GM18505 (cell line): ENCODE results near the gene NKX2-4.
"Not testable (repeated sequence)": the region's sequence is repeated elsewhere in the genome, so short reads cannot be mapped to it uniquely, and the experiment has no call there.

Source experiments
- ATAC-seq: cut with Tn5 transposase; IDR thresholded peaks from one replicate; pipeline ENCODE4 v1.9.1; 2021; ENCODE audit not compliant: unreplicated experiment
- POLR2A ChIP-seq: IDR thresholded peaks from 4 replicates; pipeline ENCODE4 v1.6.1; 2011; ENCODE audit warnings: borderline replicate concordance; ENCODE audit not compliant: insufficient read depth, insufficient read length; ENCODE audit errors: extremely low read depth

Gene NKX2-4

DNA sequence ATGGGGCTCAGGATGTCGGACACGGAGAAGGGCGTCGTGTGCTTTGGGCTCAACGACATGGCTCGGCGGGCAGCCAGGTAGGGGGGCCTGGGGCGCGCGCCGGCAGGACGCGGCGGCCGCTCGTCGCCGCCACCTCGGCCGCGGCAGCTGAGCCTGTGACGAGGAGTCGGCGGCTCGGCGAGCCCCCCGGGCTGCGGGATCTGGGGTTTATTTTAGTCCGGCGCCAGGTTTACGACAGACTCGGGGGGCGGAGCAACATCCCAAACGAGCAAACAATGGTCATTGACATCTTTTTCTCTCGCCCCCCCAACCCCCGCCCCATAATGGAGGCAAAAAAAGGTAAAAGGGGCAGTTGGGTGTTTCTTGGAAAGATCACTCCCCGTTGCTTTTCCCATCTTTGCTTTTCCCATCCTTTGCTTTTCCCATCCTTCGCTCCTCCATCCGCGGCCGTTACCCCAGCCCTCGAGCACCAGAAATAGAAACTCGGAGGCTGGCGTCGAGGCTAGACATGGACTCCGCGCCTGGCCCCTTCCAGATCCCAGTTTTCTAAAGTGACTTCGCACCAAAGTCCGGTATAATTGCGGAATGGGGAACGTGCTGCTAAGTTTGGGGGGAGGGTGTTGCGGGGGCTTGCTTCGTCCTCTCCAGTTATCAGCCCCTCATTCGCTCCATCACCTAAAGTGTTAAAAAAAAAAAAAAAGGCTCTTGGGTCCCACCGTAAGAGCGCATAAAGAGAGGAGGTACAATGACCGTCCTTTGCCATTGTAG lies at the start of gene NKX2-4:
NKX2-4 (minus strand) TSS at position 186 of the 768 bp plus-strand sequence; CDS start at position 59, 127 bp downstream.
- ATAC-seq = no peak
- no peak for TF ChIP-seq POLR2A

DNA sequence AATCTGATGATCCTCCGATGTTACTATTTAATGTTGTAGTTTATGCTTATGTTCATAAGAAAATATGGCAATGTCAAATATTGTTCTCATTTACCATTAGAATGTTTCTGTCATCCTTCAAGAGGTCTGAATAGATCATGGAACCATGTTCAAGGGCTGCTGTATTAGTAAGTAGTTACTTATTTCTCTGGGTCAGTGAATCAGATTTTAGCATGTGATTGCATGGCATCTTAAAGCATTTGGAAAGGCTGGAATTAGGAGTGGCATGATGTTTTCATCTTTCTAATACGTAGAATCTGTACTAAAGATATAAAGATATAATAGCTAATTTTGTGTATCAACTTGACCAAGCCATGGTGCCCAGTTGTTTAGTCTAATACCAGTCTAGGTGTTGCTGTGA lies 40.5 kb upstream of the NKX2-4 start:
- no peak for ATAC-seq
- TF ChIP-seq POLR2A = no peak

- no peak for TF ChIP-seq POLR2A
- ATAC-seq = no peak
Measured at GRCh38 chr20:21437248-21437647, 39.9 kb upstream of the NKX2-4 start.

DNA sequence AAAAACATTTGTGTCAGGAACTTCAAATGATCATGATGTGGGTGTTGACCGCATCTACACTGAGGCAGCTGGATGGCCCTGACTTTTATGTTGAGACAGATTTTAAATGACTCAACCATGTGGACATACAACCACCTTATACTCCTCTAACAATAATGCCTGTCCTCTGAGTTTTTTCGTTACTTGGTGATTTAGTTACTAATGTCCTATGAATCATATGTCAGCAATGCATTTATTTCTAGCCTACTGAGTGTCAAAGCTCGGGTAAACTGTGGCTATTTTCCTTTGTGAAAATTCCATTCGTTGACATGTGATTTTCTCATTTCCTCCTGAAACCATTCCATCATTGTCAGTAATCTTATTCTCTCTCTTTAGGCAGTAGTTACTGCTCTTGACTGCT lies 38.9 kb upstream of the NKX2-4 start:
- ATAC-seq = no peak
- no peak for TF ChIP-seq POLR2A

DNA sequence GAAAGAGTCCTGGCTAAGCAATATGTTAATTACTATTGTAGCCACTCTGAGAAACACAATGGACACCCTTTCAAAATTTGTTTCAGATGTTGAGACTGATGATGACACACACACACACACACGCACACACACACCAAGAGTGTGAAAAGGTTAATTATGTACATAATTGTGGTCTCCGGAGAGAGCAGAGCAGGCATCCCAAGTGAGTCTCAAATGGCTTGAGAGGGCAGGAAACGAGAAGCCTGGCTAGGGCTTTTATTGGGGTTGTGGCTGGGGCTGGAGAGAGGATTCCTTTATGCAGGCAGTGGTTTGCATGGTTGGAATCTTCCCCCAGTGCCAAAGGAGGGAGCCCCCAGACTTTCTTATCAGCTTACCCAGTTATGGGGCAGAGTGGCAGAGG lies 38.2 kb upstream of the NKX2-4 start:
- no peak for ATAC-seq
- TF ChIP-seq POLR2A = no peak

DNA sequence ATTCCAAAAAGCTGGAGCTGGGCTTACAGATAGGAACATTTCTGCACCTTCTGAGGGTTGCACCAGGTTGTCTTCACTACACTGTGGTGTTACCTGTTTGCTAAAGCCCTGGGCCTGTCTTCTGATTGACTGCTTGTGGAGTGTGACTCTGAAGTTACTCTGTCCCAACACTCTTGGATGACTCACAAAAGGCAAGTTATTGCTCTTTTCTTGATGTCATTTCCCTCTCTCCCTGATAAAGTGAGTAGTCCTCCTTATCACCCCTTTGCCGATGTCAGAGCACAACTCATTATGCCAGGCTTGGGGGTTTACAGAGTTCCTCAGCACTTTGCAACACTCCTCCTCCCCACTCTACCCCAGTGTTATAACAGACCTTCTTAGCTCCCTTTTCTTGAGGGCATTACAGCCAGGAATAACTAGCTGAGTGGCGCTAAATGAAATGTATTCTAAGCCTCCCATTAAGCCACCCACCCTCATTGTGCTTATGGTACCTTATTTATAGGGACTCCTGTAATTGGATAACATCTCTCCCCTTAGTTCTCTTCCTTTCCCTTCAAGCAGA lies 36.1 kb upstream of the NKX2-4 start:
- ATAC-seq = no peak
- no peak for TF ChIP-seq POLR2A

DNA sequence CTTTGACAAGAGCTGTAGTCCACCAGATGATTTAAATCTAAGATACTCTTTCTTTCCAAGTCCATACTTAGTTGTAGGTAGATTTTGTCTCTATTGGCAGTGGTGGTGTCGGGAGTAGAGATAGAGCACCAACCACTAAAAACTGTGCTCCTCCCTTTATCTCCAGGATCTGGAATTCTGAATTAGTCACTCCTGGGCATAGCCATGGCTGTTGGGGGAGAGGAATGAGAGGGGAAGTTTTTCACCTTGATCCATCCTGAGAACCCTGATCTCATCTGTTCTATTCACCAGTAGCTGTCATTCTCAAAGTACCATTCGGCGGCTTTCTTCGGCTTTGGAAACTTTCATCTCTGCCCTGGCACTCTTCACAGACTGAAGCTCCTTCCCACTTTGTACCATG lies 35.6 kb upstream of the NKX2-4 start:
- TF ChIP-seq POLR2A = no peak
- no peak for ATAC-seq

- no peak for TF ChIP-seq POLR2A
- no peak for ATAC-seq
Measured at GRCh38 chr20:21430020-21430419, 32.7 kb upstream of the NKX2-4 start.

GRCh38 chr20:21424846-21425245 lies 27.5 kb upstream of the NKX2-4 start:
- no peak for ATAC-seq
- no peak for TF ChIP-seq POLR2A

- not testable (repeated sequence) for ATAC-seq
Measured at GRCh38 chr20:21423712-21424111, 26.4 kb upstream of the NKX2-4 start.

DNA sequence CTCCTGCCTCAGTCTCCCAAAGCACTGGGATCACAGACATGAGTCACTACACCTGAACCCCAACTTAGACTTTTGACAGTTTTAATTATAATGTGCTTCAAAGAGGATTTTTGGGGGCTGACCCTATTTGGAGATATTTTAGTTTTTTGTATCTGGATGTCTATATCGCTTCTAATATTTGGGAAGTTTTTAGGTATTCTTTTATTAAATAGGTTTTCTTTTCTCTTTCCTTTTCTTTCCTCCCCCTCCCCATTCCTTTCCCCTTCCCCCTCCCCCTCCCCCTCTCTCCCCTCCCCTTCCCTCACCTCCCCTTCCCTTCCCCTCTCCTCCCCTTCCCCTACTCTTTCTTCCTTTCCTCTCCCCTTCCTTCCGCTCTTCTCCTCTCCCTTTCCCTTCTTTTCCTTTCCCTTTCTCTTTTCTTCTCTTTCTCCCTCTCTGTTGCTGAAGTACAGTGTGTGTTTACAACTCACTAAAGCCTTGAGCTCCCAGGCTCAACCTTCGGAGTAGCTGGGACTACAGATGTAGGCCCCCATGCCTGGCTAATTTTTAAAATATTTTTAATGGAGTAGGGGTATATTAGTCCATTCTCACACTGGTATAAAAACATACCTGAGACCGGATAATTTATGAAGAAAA lies 24.4 kb upstream of the NKX2-4 start:
- no peak for TF ChIP-seq POLR2A
- ATAC-seq = no peak

GRCh38 chr20:21419147-21419546 lies 21.8 kb upstream of the NKX2-4 start:
- not testable (repeated sequence) for ATAC-seq

DNA sequence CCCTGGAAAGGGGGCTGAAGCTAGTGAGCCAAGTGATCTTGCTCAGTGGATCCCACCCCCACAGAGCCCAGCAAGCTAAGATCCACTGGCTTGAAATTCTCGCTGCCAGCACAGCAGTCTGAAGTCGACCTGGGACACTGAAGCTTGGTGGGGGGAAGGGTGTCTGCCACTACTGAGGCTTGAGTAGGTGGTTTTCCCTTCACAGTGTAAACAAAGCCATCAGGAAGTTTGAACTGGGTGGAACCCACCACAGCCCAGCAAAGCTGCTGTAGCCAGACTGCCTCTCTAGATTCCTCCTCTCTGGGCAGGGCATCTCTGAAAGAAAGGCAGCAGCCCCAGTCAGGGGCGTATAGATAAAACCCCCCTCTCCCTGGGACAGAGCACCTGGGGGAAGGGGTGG lies 16.7 kb upstream of the NKX2-4 start:
- not testable (repeated sequence) for ATAC-seq

- no peak for TF ChIP-seq POLR2A
- no peak for ATAC-seq
Measured at GRCh38 chr20:21411725-21412124, 14.4 kb upstream of the NKX2-4 start.

DNA sequence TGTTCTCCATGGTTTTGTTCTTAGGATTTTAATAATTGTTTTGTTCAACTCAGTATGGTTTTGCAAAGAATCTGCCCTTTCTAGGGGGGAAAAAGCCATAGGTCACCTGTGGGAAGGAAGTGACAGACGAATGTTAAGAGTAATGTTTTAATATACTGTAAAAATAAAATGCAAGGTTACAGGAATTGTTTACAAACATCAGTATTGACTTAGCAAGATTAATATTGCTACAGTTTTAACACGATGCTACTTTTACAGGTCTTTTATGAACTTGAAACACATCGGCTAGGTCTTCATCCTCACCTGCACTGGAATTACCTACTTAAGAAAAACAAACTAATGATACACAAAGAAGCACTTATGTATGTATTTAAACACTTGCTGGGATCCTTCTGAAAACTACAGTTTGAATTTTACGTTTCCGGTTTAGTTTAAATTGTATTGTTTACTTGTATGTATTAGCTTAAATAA lies 1.7 kb upstream of the NKX2-4 start:
- no peak for TF ChIP-seq POLR2A
- no peak for ATAC-seq
